Heart left ventricle (tissue), 16 donors: ENCODE results near the gene LANCL2. TPM values are rescaled to one million over a fixed set of nuclear protein-coding genes. Genes with fewer than 3 reads are reported as not detected.

Experiments used
- ATAC-seq, 4 donors: fragments of 200-7000 bp; cut with Tn5 transposase; one replicate each; pipeline ENCODE4 v1.9.1; 2020 to 2022; ENCODE audit warnings: moderate library complexity in 4 of 4, mild to moderate bottlenecking in 3 of 4, moderate number of reproducible peaks in 1 of 4
- DNase-seq, 5 donors: peaks; one replicate each; pipeline ENCODE4 v3.0.0-alpha.2; 2020
- H3K27ac ChIP-seq, 12 donors: fragments of 200-600 bp; sonication (generic) in 4 of 12; one replicate each; pipeline versions ENCODE4 v1.5.0 to v1.8.0; 2016 to 2022; ENCODE audit warnings: mild to moderate bottlenecking in 2 of 12
- H3K27me3 ChIP-seq, 9 donors: fragments of 200-600 bp; sonication (generic) in 2 of 9; one replicate each; pipeline versions ENCODE4 v1.5.1 to v1.8.0; 2016 to 2022; ENCODE audit warnings: mild to moderate bottlenecking in 3 of 9
- H3K36me3 ChIP-seq, 9 donors: fragments of 200-600 bp; sonication (generic) in 2 of 9; one replicate each; pipeline versions ENCODE4 v1.5.0 to v1.8.0; 2018 to 2022; ENCODE audit warnings: mild to moderate bottlenecking in 2 of 9
- H3K4me1 ChIP-seq, 12 donors: fragments of 200-600 bp; sonication (generic) in 4 of 12; one replicate each; pipeline versions ENCODE4 v1.5.0 to v1.8.0; 2016 to 2022; ENCODE audit warnings: mild to moderate bottlenecking in 3 of 12
- H3K4me3 ChIP-seq, 12 donors: fragments of 200-600 bp; sonication (generic) in 4 of 12; one replicate each; pipeline versions ENCODE4 v1.5.0 to v1.8.0; 2017 to 2022; ENCODE audit warnings: mild to moderate bottlenecking in 9 of 12, moderate library complexity in 4 of 12
- H3K9me3 ChIP-seq, 12 donors: fragments of 200-600 bp; sonication (generic) in 4 of 12; one replicate each; pipeline versions ENCODE4 v1.5.0 to v1.8.0; 2016 to 2022; ENCODE audit warnings: mild to moderate bottlenecking in 1 of 12
- CTCF ChIP-seq, 12 donors: fragments of 200-600 bp; sonication (generic) in 4 of 12; IDR thresholded peaks; one replicate each; pipeline versions ENCODE4 v1.5.0 to v1.8.0; 2018 to 2022; ENCODE audit warnings: antibody characterized with exemption in 12 of 12, mild to moderate bottlenecking in 5 of 12
- POLR2A ChIP-seq, 2 donors: fragments of 450-650 bp; IDR thresholded peaks; one replicate each; pipeline ENCODE4 v1.6.1; 2017; ENCODE audit warnings: antibody characterized with exemption in 2 of 2, mild to moderate bottlenecking in 2 of 2, moderate library complexity in 2 of 2
- WGBS, 4 donors: extraction: QIAGEN DNeasy Blood & Tissue Kit in 2 of 4; methylation state at CpG; one replicate each; pipeline versions ENCODE4 v1.1.5 to v1.1.7; 2013 to 2018; 5-methylcytosine and 5-hydroxymethylcytosine counted together
- intact Hi-C, 10 donors: fragments of 100-400 bp; cut with DNase I; formaldehyde crosslinking; loops; one replicate each; pipeline versions ENCODE4 v1.11.1 to v1.14.2; 2022
- polyA plus RNA-seq, 2 donors: library from polyadenylated mRNA; stranded (reverse); fragments of 200-250 nt; gene quantifications; one replicate each; pipeline ENCODE4 v1.2.3, GENCODE V29; 2013
- total RNA-seq, 9 donors: library from RNA; depleted of rRNA in 2 of 9; stranded (reverse); fragments of >200 nt in 2 of 9; fragmentation: NEBNext Ultra II Directional in 3 of 9; extraction: Animal tissue kit (Norgen Biotek cat#: 25700) in 3 of 9; gene quantifications; one replicate each; pipeline versions ENCODE4 v1.1.0 to v1.2.4, GENCODE V29; 2016 to 2023
- donor health status: ischemic (EF 13 %, LVEDD 7.1; RV severe dilation, severe dysfunction).
- donor health status: healthy with polysubstance abuse.
- donor health status: DM: no; HTN: yes; CAD: no.
- donor health status: DM: no; HTN: no; CAD: no.
- donor health status: ischemic (EF 25% LVEDD 6.9; RV normal size, moderate dysfunction).
- donor health status: ischemic (EF 25% LVEDD 5.7; RV mildly dilated, moderate dysfunction).
- donor health status: healthy.
- donor health status: DM: yes; HTN: yes; CAD: no.
- donor health status: ischemic (EF 35%, LVEDD 5.7; RV mildly dilated, moderate dysfunction).
- donor health status: nonischemic (EF 11% LVEDD 7.7; RV severe dilation, severe dysfunction).
- donor health status: DM: yes; HTN: yes; CAD: no.
- donor health status: PGD.
- donor health status: ischemic (EF 29% LVEDD 5.4; RV normal size, mild dysfunction).
- donor health status: nonischemic (EF 23%, LVEDD 6.1; RV moderate dilation, normal function).

LANCL2 gene
- total and polyA plus RNA-seq, 11 donors: 2.6 to 10.3 (median 8.0) TPM

DNA sequence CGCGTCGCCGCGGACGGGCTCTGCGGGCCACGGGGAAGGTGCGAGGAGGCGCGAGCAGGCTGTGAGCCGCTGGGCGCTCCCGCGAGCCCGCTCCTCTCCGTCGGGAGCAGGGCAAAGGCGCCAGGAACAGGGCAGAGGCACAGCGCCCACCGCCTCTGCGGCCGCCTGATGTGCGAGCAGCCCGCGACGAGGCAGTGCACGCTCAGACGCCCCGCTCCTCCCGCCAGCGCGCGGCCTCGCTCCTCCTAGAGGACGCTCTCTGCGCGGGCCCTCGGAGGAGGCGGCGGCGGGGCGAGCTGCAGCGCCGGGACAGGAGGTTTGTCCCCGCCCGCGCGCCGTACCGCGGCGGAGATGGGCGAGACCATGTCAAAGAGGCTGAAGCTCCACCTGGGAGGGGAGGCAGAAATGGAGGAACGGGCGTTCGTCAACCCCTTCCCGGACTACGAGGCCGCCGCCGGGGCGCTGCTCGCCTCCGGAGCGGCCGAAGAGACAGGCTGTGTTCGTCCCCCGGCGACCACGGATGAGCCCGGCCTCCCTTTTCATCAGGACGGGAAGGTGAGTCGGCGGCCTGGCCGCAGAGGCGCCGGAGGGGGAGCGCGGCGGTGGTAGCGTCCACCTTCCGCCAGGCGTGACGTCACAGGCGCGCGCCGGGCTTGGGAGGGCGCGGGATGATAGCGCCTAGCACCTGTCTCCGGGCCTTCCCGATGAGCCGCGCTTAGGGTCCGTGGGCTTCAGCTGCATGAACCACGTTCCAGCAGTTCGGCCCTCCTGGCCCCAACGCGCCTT is 731 bp downstream of the LANCL2 start:
- peak overlapping the region; percentile 73 to 100 (median 96) for H3K4me3 ChIP-seq
- H3K36me3 ChIP-seq: no peaks in the 10 kb centered on the region
- peak overlapping the region; percentile 95 to 100 (median 100) for H3K27ac ChIP-seq
- peaks cover 0 to 21% (median 15%) of the 10 kb centered on the region in 12 donors for H3K4me1 ChIP-seq
- peak in 10 of 12 donors; percentile 5 to 52 (median 26) for TF ChIP-seq CTCF (IDR thresholded peaks at IDR 0.05)
- peak in 1 of 2 donors; percentile 65 for TF ChIP-seq POLR2A (IDR thresholded peaks at IDR 0.05)
- 0 to 2% (median 0%) methylated on average over 25 to 101 of the region's 101 CpGs for WGBS, 4 donors
- ATAC-seq: peak; percentile 97 to 99 (median 99)
- intact Hi-C loops: loop anchor here in 5 of 10 donors (5.0 to 10.0 kb wide), 6 partner anchors 81 to 609 kb away; partner anchors contain the start of genes NIPSNAP2 (in 1 of the 5), SEC61G (in 1 of the 5) and VOPP1 (in 1 of the 5)
- DNase-seq: peak; percentile 96 to 98 (median 97)
- H3K27me3 ChIP-seq: no peaks in the 10 kb centered on the region
- H3K9me3 ChIP-seq: no peaks in the 10 kb centered on the region

GRCh38 chr7:55366461-55367070 is 1.4 kb downstream of the LANCL2 start:
- peak; percentile 22 to 36 (median 30) for ATAC-seq
- no peaks in the 10 kb centered on the region for H3K9me3 ChIP-seq
- H3K4me1 ChIP-seq: peaks cover 0 to 21% (median 15%) of the 10 kb centered on the region in 12 donors
- no peak for DNase-seq
- H3K27ac ChIP-seq: peak overlapping the region; percentile 95 to 100 (median 100)
- intact Hi-C loops: loop anchor here in 5 of 10 donors (5.0 to 10.0 kb wide), 6 partner anchors 82 to 609 kb away; partner anchors contain the start of genes NIPSNAP2 (in 1 of the 5), SEC61G (in 1 of the 5) and VOPP1 (in 1 of the 5)
- peak overlapping the region; percentile 73 to 100 (median 96) for H3K4me3 ChIP-seq
- no peak for TF ChIP-seq POLR2A (IDR thresholded peaks at IDR 0.05)
- H3K27me3 ChIP-seq: no peaks in the 10 kb centered on the region
- no peaks in the 10 kb centered on the region for H3K36me3 ChIP-seq
- 0 to 2% (median 1%) methylated on average over 15 to 32 of the region's 32 CpGs for WGBS, 4 donors

DNA sequence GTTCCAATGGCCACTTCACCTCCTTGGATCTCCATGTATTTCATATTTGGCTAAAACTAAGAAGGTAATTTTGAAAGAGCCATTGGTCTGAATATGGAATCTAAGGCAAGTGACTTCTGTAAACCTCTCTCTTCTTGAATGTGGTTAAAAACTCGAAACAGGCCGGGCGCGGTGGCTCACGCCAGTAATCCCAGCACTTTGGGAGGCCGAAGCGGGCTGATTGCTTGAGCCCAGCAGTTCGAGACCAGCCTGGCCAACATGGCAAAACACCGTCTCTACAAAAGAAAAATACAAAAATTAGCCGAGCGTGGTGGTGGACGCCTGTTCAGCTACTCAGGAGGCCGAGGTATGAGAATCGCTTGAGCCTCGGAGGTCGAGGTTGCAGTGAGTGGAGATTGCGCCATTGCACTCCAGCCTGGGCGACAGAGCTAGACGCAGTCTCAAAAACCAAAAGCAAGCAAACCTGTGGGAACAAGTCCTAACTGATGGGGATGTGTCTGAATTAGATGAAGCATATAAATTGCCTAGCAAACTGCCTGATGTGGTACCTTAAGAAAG is 2.2 kb downstream of the LANCL2 start:
- Histone ChIP-seq H3K4me1 (peaks cover 0 to 21% (median 15%) of the 10 kb centered on the region in 12 donors), H3K36me3 (no peaks in the 10 kb centered on the region), H3K4me3 (peak overlapping the region in 10 of 12 donors; percentile 73 to 100 (median 97)), H3K27me3 (no peaks in the 10 kb centered on the region), H3K27ac (peak overlapping the region in 1 of 12 donors; percentile 99), H3K9me3 (no peaks in the 10 kb centered on the region)
- ATAC-seq (no peak), DNase-seq (no peak)
- intact Hi-C loops: loop anchor here in 5 of 10 donors (5.0 to 10.0 kb wide), 6 partner anchors 83 to 610 kb away; partner anchors contain the start of genes NIPSNAP2 (in 1 of the 5), SEC61G (in 1 of the 5) and VOPP1 (in 1 of the 5)
- WGBS, 4 donors: 94 to 97% (median 96%) methylated on average over 19 of the region's 19 CpGs
- TF ChIP-seq POLR2A (IDR thresholded peaks at IDR 0.05): no peak
- TF ChIP-seq CTCF (IDR thresholded peaks at IDR 0.05): no peak
